ENCODE data around the gene NADSYN1.

The NADSYN1 gene

GRCh38 chr11:71491531-71491930 lies 38.5 kb downstream of the NADSYN1 start:
- peak; percentile 12 for DNase-seq (ENCODE audit: low spot score)
- in situ Hi-C loops (cut with MboI; ENCODE audit: low sequenced_read_pairs, unreplicated experiment): no loop called here
- TF ChIP-seq CTCF (IDR thresholded peaks at IDR 0.05; ENCODE audit: borderline replicate concordance, control extremely low read depth, extremely low read depth, insufficient read depth, missing control alignments): no peak

GRCh38 chr11:71491940-71492339 lies 38.9 kb downstream of the NADSYN1 start:
- DNase-seq (ENCODE audit: low spot score): no peak
- no peak for TF ChIP-seq CTCF (IDR thresholded peaks at IDR 0.05; ENCODE audit: borderline replicate concordance, control extremely low read depth, extremely low read depth, insufficient read depth, missing control alignments)
- in situ Hi-C loops (cut with MboI; ENCODE audit: low sequenced_read_pairs, unreplicated experiment): no loop called here

- DNase-seq (ENCODE audit: low spot score): no peak
- in situ Hi-C loops (cut with MboI; ENCODE audit: low sequenced_read_pairs, unreplicated experiment): no loop called here
- TF ChIP-seq CTCF (IDR thresholded peaks at IDR 0.05; ENCODE audit: borderline replicate concordance, control extremely low read depth, extremely low read depth, insufficient read depth, missing control alignments): no peak
Observed at GRCh38 chr11:71495286-71496230, 42.6 kb downstream of the NADSYN1 start.

- in situ Hi-C loops (cut with MboI; ENCODE audit: low sequenced_read_pairs, unreplicated experiment): no loop called here
- no peak for TF ChIP-seq CTCF (IDR thresholded peaks at IDR 0.05; ENCODE audit: borderline replicate concordance, control extremely low read depth, extremely low read depth, insufficient read depth, missing control alignments)
- no peak for DNase-seq (ENCODE audit: low spot score)
Observed at GRCh38 chr11:71496421-71496820, 43.4 kb downstream of the NADSYN1 start.

- in situ Hi-C loops (cut with MboI; ENCODE audit: low sequenced_read_pairs, unreplicated experiment): no loop called here
- DNase-seq (ENCODE audit: low spot score): no peak
- TF ChIP-seq CTCF (IDR thresholded peaks at IDR 0.05; ENCODE audit: borderline replicate concordance, control extremely low read depth, extremely low read depth, insufficient read depth, missing control alignments): no peak
Observed at GRCh38 chr11:71498091-71498490, 45.1 kb downstream of the NADSYN1 start.

GRCh38 chr11:71499125-71499524 lies 46.1 kb downstream of the NADSYN1 start:
- no peak for TF ChIP-seq CTCF (IDR thresholded peaks at IDR 0.05; ENCODE audit: borderline replicate concordance, control extremely low read depth, extremely low read depth, insufficient read depth, missing control alignments)
- in situ Hi-C loops (cut with MboI; ENCODE audit: low sequenced_read_pairs, unreplicated experiment): no loop called here
- no peak for DNase-seq (ENCODE audit: low spot score)
